HepG2 (cell line): ENCODE results near the gene IFT52. TPM values are rescaled to one million over a fixed set of nuclear protein-coding genes. Genes with fewer than 3 reads are reported as not detected.

Source experiments
- ATAC-seq: fragments of 200-7000 bp; cut with Tn5 transposase; 3 replicates; pipeline ENCODE4 v1.9.1; 2020; ENCODE audit warnings: mild to moderate bottlenecking, moderate library complexity
- BruUV-seq: library from RNA; stranded (reverse); fragments of 400-500 nt; replicated peaks from 2 replicates; lab custom pipeline; 2021; lab: Mats Ljungman, UMichigan
- CTCF ChIA-PET: fragments of 300-600 bp; formaldehyde crosslinking; extraction: SDS; loops from one replicate; lab custom pipeline; 2021; ENCODE audit warnings: low total read pairs, inconsistent platforms, low intra/inter-chr PET ratio; lab: Yijun Ruan, JAX
- POLR2A ChIA-PET: fragments of 350-600 bp; sonication (Branson Sonifier 250); formaldehyde crosslinking; loops from one replicate; lab custom pipeline; 2020; ENCODE audit warnings: antibody characterized with exemption, inconsistent platforms; lab: Yijun Ruan, JAX
- DNase-seq: peaks from one replicate; pipeline ENCODE4 v3.0.0-alpha.2; 2015; ENCODE audit warnings: low spot score
- FAIRE-seq: peaks from 3 replicates; lab custom pipeline; 2011; peaks lifted over from hg19 to GRCh38; lab: Jason Lieb, UNC
- H2AFZ ChIP-seq: one replicate; pipeline ENCODE4 v1.6.1; 2011; ENCODE audit warnings: low read length, inconsistent platforms
- H3K27ac ChIP-seq: fragments of 300-600 bp; 3 replicates; pipeline ENCODE4 v1.8.0; 2011; ENCODE audit warnings: mixed run types, mild to moderate bottlenecking, mixed read lengths, low read length, inconsistent platforms; ENCODE audit not compliant: insufficient read depth; ENCODE audit errors: extremely low read length
- H3K27me3 ChIP-seq, 2 experiments: fragments of 200-600 bp in 1 of 2; 2 replicates in 1 of 2; 3 replicates in 1 of 2; pipeline versions ENCODE4 v1.6.0 to v1.8.0; 2011; ENCODE audit warnings: low read length in 2 of 2, mild to moderate bottlenecking in 2 of 2, moderate library complexity in 2 of 2, inconsistent platforms in 1 of 2; ENCODE audit not compliant: insufficient read depth in 2 of 2, control insufficient read depth in 1 of 2
- H3K36me3 ChIP-seq, 2 experiments: fragments of 200-600 bp in 1 of 2; replicated peaks in 1 of 2; 2 replicates in 1 of 2; 3 replicates in 1 of 2; pipeline versions ENCODE4 v1.5.1 to v1.8.0; 2011; ENCODE audit warnings: low read length in 2 of 2, inconsistent platforms in 1 of 2; ENCODE audit not compliant: insufficient read depth in 2 of 2, control insufficient read depth in 1 of 2
- H3K4me1 ChIP-seq: 2 replicates; pipeline ENCODE4 v1.5.1; 2012; ENCODE audit warnings: low read length, inconsistent platforms; ENCODE audit not compliant: insufficient read depth
- H3K4me2 ChIP-seq: 2 replicates; pipeline ENCODE4 v1.6.0; 2011; ENCODE audit warnings: low read depth, low read length, inconsistent platforms
- H3K4me3 ChIP-seq, 3 experiments: fragments of 200-600 bp in 1 of 3; sonication (generic), shearing (Covaris generic) in 1 of 3; replicated peaks in 1 of 3; 2 replicates each; pipeline ENCODE4 v1.5.1; 2011 to 2016; ENCODE audit warnings: low read length in 3 of 3, inconsistent platforms in 2 of 3, low read depth in 2 of 3, mild to moderate bottlenecking in 2 of 3, control low read depth in 1 of 3, mixed read lengths in 1 of 3; ENCODE audit not compliant: insufficient read depth in 1 of 3
- H3K79me2 ChIP-seq: one replicate; pipeline ENCODE4 v1.6.1; 2011; ENCODE audit warnings: low read length, inconsistent platforms; ENCODE audit not compliant: insufficient read depth
- H3K9ac ChIP-seq: 2 replicates; pipeline ENCODE4 v1.6.0; 2011; ENCODE audit warnings: mild to moderate bottlenecking, low read depth, low read length, inconsistent platforms; ENCODE audit not compliant: insufficient read depth
- H3K9me3 ChIP-seq: 2 replicates; pipeline ENCODE4 v1.5.1; 2012; ENCODE audit warnings: mild to moderate bottlenecking, low read length
- H4K20me1 ChIP-seq: 2 replicates; pipeline ENCODE4 v1.6.0; 2011; ENCODE audit warnings: inconsistent platforms, mild to moderate bottlenecking, low read length, moderate library complexity; ENCODE audit not compliant: insufficient read depth
- ADNP ChIP-seq: sonication (generic); formaldehyde crosslinking; IDR thresholded peaks from 2 replicates; pipeline ENCODE4 v1.4.0; 2020; ENCODE audit warnings: missing genetic modification reagents
- HNF1A ChIP-seq, 2 experiments: sonication (generic) in 1 of 2; formaldehyde crosslinking in 1 of 2; IDR thresholded peaks; 2 replicates each; pipeline versions ENCODE4 v1.4.0 to v1.6.1; 2016 to 2020; ENCODE audit warnings: borderline replicate concordance in 1 of 2, low read depth in 1 of 2, mild to moderate bottlenecking in 1 of 2, missing genetic modification reagents in 1 of 2
- KLF12 ChIP-seq: sonication (generic); formaldehyde crosslinking; IDR thresholded peaks from 2 replicates; pipeline ENCODE4 v1.4.0; 2020; ENCODE audit warnings: missing genetic modification reagents, borderline replicate concordance
- POLR2A ChIP-seq, 2 experiments: IDR thresholded peaks; 2 replicates each; pipeline ENCODE4 v1.6.1; 2011; ENCODE audit warnings: low read depth in 2 of 2, low read length in 2 of 2, mild to moderate bottlenecking in 1 of 2, moderate library complexity in 1 of 2; ENCODE audit not compliant: insufficient read depth in 1 of 2
- RCOR2 ChIP-seq: IDR thresholded peaks from 2 replicates; pipeline ENCODE4 v1.6.1; 2016; ENCODE audit warnings: missing biosample characterization, missing genetic modification reagents
- ZFP82 ChIP-seq: sonication (generic); formaldehyde crosslinking; IDR thresholded peaks from 2 replicates; pipeline ENCODE4 v1.5.1; 2020; ENCODE audit warnings: mild to moderate bottlenecking, missing genetic modification reagents, borderline replicate concordance
- ZKSCAN8 ChIP-seq: IDR thresholded peaks from 2 replicates; pipeline ENCODE4 v1.6.1; 2016; ENCODE audit warnings: borderline replicate concordance, missing genetic modification reagents, missing compliant biosample characterization
- WGBS: methylation state at CpG from one replicate; pipeline ENCODE4 v1.1.6; 2017; ENCODE audit warnings: low lambda C conversion rate; 5-methylcytosine and 5-hydroxymethylcytosine counted together
- in situ Hi-C: cut with HindIII; loops from 2 replicates; pipeline ENCODE4 v1.10.0; 2017; ENCODE audit warnings: low pct_unique_long_range_greater_than_20kb; ENCODE audit not compliant: extremely low pct_ligation_motif_present
- intact Hi-C: fragments of 100-400 bp; cut with micrococcal nuclease; formaldehyde crosslinking; loops from one replicate; pipeline ENCODE4 v1.10.0; 2022; ENCODE audit not compliant: unreplicated experiment
- polyA plus RNA-seq, 8 experiments: library from polyadenylated mRNA; depleted of rRNA in 3 of 8; stranded (reverse) in 7 of 8; unstranded in 1 of 8; fragments of >200 nt; fragmentation: Illumina TruSeq in 4 of 8; extraction: Trizol in 4 of 8; gene quantifications; 2 replicates each; pipeline versions ENCODE4 v1.2.1 to v1.2.3, GENCODE V29; 2011 to 2016; ENCODE audit warnings: low read depth in 4 of 8, missing spikeins in 1 of 8, mixed read lengths in 1 of 8; ENCODE audit not compliant: insufficient read depth in 1 of 8
- total RNA-seq, 5 experiments: library from RNA; depleted of rRNA; stranded (reverse); fragments of >200 nt; fragmentation: Illumina TruSeq; extraction: Trizol; gene quantifications; 2 replicates each; pipeline ENCODE4 v1.2.3, GENCODE V29; 2016; ENCODE audit warnings: low read depth in 1 of 5

IFT52 gene
- total and polyA plus RNA-seq, 2 of the 13 experiments (the other 11 are each of a cell fraction or from before 2014, with no cell fraction given), result 48.0 to 64.0 TPM

- intact Hi-C loops (no loop called here), in situ Hi-C loops (no loop called here)
- H3K27me3 ChIP-seq, result no peaks in the 10 kb centered on the region
- H3K36me3 ChIP-seq, result 0 out of 5 replicates have a peak, but pooled peaks cover 0 to 6% of the 10 kb centered on the region in 2 experiments
- no peaks in the 10 kb centered on the region for H3K9me3 ChIP-seq
- no TSS peak for BruUV-seq
- FAIRE-seq, result no peak
- no peak overlapping the region for H3K4me3 ChIP-seq
- H3K4me1 ChIP-seq, result peaks cover 40% of the 10 kb centered on the region
- no peak overlapping the region for H2AFZ ChIP-seq
- TF ChIP-seq HNF1A (IDR thresholded peaks at IDR 0.05; ENCODE audit: low read depth) (no peak), HNF1A (CRISPR knock-in tag; IDR thresholded peaks at IDR 0.05; ENCODE audit: borderline replicate concordance) (no peak), RCOR2 (no peak), KLF12 (no peak), ADNP (CRISPR knock-in tag) (no peak), ZFP82 (CRISPR knock-in tag) (no peak), ZKSCAN8 (CRISPR knock-in tag) (no peak), POLR2A (IDR thresholded peaks at IDR 0.05; ENCODE audit: insufficient read depth in 1 of 2, low read depth in 2 of 2, low read length in 2 of 2) (no peak)
- H3K27ac ChIP-seq, result no peak overlapping the region
- H3K4me2 ChIP-seq, result no peak overlapping the region
- H3K79me2 ChIP-seq, result no peaks in the 10 kb centered on the region
- no peak overlapping the region for H3K9ac ChIP-seq
- no peak for DNase-seq
- CTCF ChIA-PET, result no interaction called here
- H4K20me1 ChIP-seq, result no peaks in the 10 kb centered on the region
- ATAC-seq, result no peak
- POLR2A ChIA-PET, result interaction anchor here (0.7 to 1.2 kb wide), 3 partner anchors 22 to 125 kb away, joined by 3 read pairs; partner anchors contain the start of gene SGK2
- WGBS, result 79% methylated on average over 7 of the region's 7 CpGs
Observed at GRCh38 chr20:43579861-43580793, 10.6 kb upstream of the IFT52 start.
